Tibial artery (tissue), 4 donors: Measurements from ENCODE around the gene PARD3B.

Source experiments
- DNase-seq, 2 donors: peaks; one replicate each; pipeline ENCODE4 v3.0.0-alpha.2; 2019
- H3K27ac ChIP-seq, 2 donors: fragments of 200-600 bp; sonication (generic) in 1 of 2; 1 replicate in 1 of 2; 2 replicates in 1 of 2; pipeline ENCODE4 v1.5.1; 2018 to 2019; ENCODE audit warnings: mild to moderate bottlenecking in 1 of 2
- H3K27me3 ChIP-seq, 2 donors: fragments of 200-600 bp; sonication (generic) in 1 of 2; one replicate each; pipeline versions ENCODE4 v1.5.1 to v1.6.0; 2016 to 2019
- H3K36me3 ChIP-seq, 3 donors: fragments of 200-600 bp; sonication (generic) in 2 of 3; one replicate each; pipeline ENCODE4 v1.5.1; 2016 to 2019; ENCODE audit warnings: mild to moderate bottlenecking in 2 of 3
- H3K4me1 ChIP-seq, 4 donors: fragments of 200-600 bp; sonication (generic) in 2 of 4; 1 replicate in 3 of 4; 2 replicates in 1 of 4; pipeline ENCODE4 v1.5.1; 2016 to 2019
- H3K4me3 ChIP-seq, 2 donors: fragments of 200-600 bp; sonication (generic) in 1 of 2; 1 replicate in 1 of 2; 2 replicates in 1 of 2; pipeline ENCODE4 v1.5.1; 2018 to 2019; ENCODE audit warnings: mild to moderate bottlenecking in 2 of 2
- H3K9me3 ChIP-seq, 3 donors: fragments of 200-600 bp; sonication (generic) in 1 of 3; one replicate each; pipeline ENCODE4 v1.5.1; 2016 to 2019
- intact Hi-C: fragments of 100-400 bp; cut with DNase I; formaldehyde crosslinking; loops from one replicate; pipeline ENCODE4 v1.15.0; 2023; ENCODE audit warnings: low total_unique reads
- TF ChIP-seq, protein P1 (sequence below), 2 experiments: fragments of 200-600 bp in 1 of 2; fragments of 450-650 bp in 1 of 2; IDR thresholded peaks; one replicate each; pipeline ENCODE4 v1.5.1; 2017 to 2019; ENCODE audit warnings: antibody characterized with exemption in 2 of 2, mild to moderate bottlenecking in 1 of 2, moderate library complexity in 1 of 2

Gene PARD3B

DNA sequence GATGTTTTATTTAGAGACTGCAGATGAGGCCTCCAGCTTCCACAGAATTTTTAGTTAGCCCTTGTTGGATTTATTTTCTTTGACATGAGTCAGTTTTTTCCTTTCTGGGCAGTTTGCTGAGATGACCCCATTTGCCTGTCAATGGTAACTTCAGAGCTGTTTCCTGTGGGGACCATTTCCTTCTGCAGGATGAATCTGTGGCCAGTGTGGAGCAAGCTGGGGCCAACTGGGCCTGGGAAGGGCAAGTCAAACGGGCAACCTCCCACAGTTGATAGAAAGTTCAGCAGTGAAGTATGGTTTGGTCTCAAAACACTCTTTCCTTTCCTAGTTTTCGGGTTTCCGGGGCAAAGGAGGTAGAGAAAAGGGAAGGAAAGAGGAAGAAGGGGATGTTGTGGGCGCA, 845.6 kb downstream of the PARD3B start:
- intact Hi-C loops, result no loop called here
- Histone ChIP-seq H3K36me3 (no peaks in the 10 kb centered on the region), H3K9me3 (no peaks in the 10 kb centered on the region), H3K4me3 (no peak overlapping the region), H3K27me3 (no peaks in the 10 kb centered on the region), H3K27ac (no peak overlapping the region), H3K4me1 (peaks cover 0 to 3% (median 0%) of the 10 kb centered on the region in 4 donors)
- no peak for DNase-seq
- TF ChIP-seq, protein P1, sequence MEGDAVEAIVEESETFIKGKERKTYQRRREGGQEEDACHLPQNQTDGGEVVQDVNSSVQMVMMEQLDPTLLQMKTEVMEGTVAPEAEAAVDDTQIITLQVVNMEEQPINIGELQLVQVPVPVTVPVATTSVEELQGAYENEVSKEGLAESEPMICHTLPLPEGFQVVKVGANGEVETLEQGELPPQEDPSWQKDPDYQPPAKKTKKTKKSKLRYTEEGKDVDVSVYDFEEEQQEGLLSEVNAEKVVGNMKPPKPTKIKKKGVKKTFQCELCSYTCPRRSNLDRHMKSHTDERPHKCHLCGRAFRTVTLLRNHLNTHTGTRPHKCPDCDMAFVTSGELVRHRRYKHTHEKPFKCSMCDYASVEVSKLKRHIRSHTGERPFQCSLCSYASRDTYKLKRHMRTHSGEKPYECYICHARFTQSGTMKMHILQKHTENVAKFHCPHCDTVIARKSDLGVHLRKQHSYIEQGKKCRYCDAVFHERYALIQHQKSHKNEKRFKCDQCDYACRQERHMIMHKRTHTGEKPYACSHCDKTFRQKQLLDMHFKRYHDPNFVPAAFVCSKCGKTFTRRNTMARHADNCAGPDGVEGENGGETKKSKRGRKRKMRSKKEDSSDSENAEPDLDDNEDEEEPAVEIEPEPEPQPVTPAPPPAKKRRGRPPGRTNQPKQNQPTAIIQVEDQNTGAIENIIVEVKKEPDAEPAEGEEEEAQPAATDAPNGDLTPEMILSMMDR (IDR thresholded peaks at IDR 0.05), result no peak

DNA sequence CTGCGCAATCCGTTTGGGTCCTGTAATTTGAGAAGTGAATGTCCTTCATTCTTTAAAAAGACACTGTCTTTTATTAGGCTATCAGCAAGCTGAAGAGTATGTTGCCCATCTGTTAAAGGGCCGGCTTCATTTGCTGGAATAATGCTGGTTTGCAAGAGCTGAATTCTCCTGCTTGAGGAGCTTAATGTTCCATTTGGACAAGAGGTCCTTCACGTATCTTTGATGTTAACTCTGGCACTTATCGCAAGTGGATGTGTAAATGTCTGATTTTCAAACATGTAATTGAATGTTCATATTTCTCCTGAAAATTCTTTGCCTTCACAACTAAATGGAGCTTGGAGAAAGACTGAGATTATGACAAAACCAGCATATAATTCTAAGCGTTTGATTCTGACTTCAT, 856.2 kb downstream of the PARD3B start:
- TF ChIP-seq, protein P1 (IDR thresholded peaks at IDR 0.05), result no peak
- intact Hi-C loops, result no loop called here
- Histone ChIP-seq H3K9me3 (no peaks in the 10 kb centered on the region), H3K36me3 (no peaks in the 10 kb centered on the region), H3K27me3 (no peaks in the 10 kb centered on the region), H3K4me1 (peaks cover 0 to 20% (median 1%) of the 10 kb centered on the region in 4 donors), H3K4me3 (no peak overlapping the region), H3K27ac (no peak overlapping the region)
- no peak for DNase-seq

DNA sequence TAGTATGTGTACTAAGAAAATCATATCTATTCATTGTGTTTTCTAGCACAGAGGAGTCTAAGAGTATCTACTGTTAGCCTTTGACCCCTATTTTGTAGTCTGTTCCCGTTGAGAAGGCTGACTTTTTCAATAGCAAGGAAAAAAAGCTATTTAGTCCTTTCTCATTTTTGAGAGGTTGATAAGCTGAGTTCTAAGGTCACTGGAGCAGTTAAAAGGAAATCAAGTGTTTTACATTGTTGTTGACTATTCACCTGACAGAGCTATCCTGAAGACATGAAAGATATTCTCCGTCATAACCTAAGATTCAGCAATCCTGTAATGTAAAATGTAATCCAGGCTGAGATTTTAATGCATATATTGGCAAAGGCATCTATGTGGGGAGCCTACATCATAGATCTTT, 856.7 kb downstream of the PARD3B start:
- Histone ChIP-seq H3K36me3 (no peaks in the 10 kb centered on the region), H3K4me1 (peaks cover 0 to 20% (median 1%) of the 10 kb centered on the region in 4 donors), H3K9me3 (no peaks in the 10 kb centered on the region), H3K4me3 (no peak overlapping the region), H3K27me3 (no peaks in the 10 kb centered on the region), H3K27ac (no peak overlapping the region)
- intact Hi-C loops, result no loop called here
- no peak for DNase-seq
- TF ChIP-seq, protein P1 (IDR thresholded peaks at IDR 0.05), result no peak

- Histone ChIP-seq H3K27me3 (no peaks in the 10 kb centered on the region), H3K36me3 (no peaks in the 10 kb centered on the region), H3K4me3 (no peak overlapping the region), H3K27ac (no peak overlapping the region), H3K9me3 (no peaks in the 10 kb centered on the region), H3K4me1 (peaks cover 0 to 28% (median 8%) of the 10 kb centered on the region in 4 donors)
- TF ChIP-seq, protein P1 (IDR thresholded peaks at IDR 0.05), result no peak
- intact Hi-C loops, result no loop called here
- no peak for DNase-seq
These were observed 858.1 kb downstream of the PARD3B start for GRCh38 chr2:205403244-205403825.

GRCh38 chr2:205405194-205405593, 859.9 kb downstream of the PARD3B start:
- Histone ChIP-seq H3K27me3 (no peaks in the 10 kb centered on the region), H3K36me3 (no peaks in the 10 kb centered on the region), H3K27ac (no peak overlapping the region), H3K4me3 (no peak overlapping the region), H3K9me3 (no peaks in the 10 kb centered on the region), H3K4me1 (peaks cover 0 to 45% (median 10%) of the 10 kb centered on the region in 4 donors)
- DNase-seq, result no peak
- TF ChIP-seq, protein P1 (IDR thresholded peaks at IDR 0.05), result no peak
- intact Hi-C loops, result no loop called here

GRCh38 chr2:205405752-205406151, 860.5 kb downstream of the PARD3B start:
- intact Hi-C loops, result no loop called here
- Histone ChIP-seq H3K4me3 (no peak overlapping the region), H3K9me3 (no peaks in the 10 kb centered on the region), H3K27me3 (no peaks in the 10 kb centered on the region), H3K27ac (no peak overlapping the region), H3K4me1 (peaks cover 0 to 45% (median 10%) of the 10 kb centered on the region in 4 donors), H3K36me3 (no peaks in the 10 kb centered on the region)
- DNase-seq, result no peak
- TF ChIP-seq, protein P1 (IDR thresholded peaks at IDR 0.05), result no peak
